ENCODE results near the gene MIPOL1. TPM values are rescaled to one million over a fixed set of nuclear protein-coding genes. Genes with fewer than 3 reads are reported as not detected.
"Not testable (repeated sequence)": the region's sequence is repeated elsewhere in the genome, so short reads cannot be mapped to it uniquely, and the experiment has no call there.

MIPOL1 gene
- total and polyA plus RNA-seq, 4 experiments from 2014 or later, result 0.25 to 0.98 (median 0.69) TPM

- H3K36me3 ChIP-seq (ENCODE audit: insufficient read depth, low read length), result no peaks in the 10 kb centered on the region
- Mint-ChIP-seq H3K27me3 (no peaks in the 10 kb centered on the region), H3K9me3 (peaks cover 5 to 40% (median 33%) of the 10 kb centered on the region in 8 donors), H3K4me3 (no peak overlapping the region), H3K36me3 (peaks cover 0 to 4% of the 10 kb centered on the region in 2 donors), H3K27ac (no peak overlapping the region), H3K4me1 (no peaks in the 10 kb centered on the region)
- no peaks in the 10 kb centered on the region for H3K4me1 ChIP-seq (ENCODE audit: insufficient read depth, low read length)
- no peaks in the 10 kb centered on the region for H3K9me3 ChIP-seq (ENCODE audit: control insufficient read depth in 1 of 2, low read length in 2 of 2)
- DNase-seq, result no peak
- no peaks in the 10 kb centered on the region for H3K27me3 ChIP-seq (ENCODE audit: insufficient read depth, low read length)
- no peak overlapping the region for H3K4me3 ChIP-seq (ENCODE audit: low read length in 2 of 2)
- ChIA-PET POLR2A (ENCODE audit: partially characterized antibody) (no interaction called here), CTCF (ENCODE audit: partially characterized antibody) (no interaction called here)
- intact Hi-C loops (cut with micrococcal nuclease), result no loop called here
- H3K27ac ChIP-seq (ENCODE audit: low read depth, low read length), result no peak overlapping the region
Observed at GRCh38 chr14:37363661-37364060, 165.9 kb downstream of the MIPOL1 start.

GRCh38 chr14:37369425-37369824, 171.7 kb downstream of the MIPOL1 start:
- Mint-ChIP-seq H3K4me1 (no peaks in the 10 kb centered on the region), H3K27ac (no peak overlapping the region), H3K27me3 (no peaks in the 10 kb centered on the region)

DNA sequence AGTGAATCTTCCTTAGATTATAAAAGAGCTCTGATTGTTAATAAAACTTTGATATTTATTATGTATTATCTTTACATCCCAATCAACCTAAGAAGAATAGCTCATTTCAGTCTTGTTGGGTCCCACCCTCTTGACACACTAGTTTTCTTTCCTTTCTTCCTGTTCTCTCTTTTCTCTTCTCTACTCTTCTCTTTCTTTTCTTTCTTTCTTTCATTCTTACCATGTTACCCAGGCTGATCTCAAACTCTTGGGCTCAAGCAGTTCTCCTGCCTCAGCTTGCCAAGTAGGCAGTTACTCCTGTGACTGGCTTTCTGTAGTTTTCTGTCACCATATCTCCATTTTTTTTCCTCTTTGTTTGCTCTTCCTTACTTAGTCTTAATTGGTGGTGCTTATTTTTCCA, 177.8 kb downstream of the MIPOL1 start:
- H3K9me3 Mint-ChIP-seq, result peaks cover 0 to 20% (median 10%) of the 10 kb centered on the region in 8 donors
- H3K27me3 Mint-ChIP-seq, result no peaks in the 10 kb centered on the region
- intact Hi-C loops (cut with micrococcal nuclease), result no loop called here
- Histone ChIP-seq H3K9me3 (ENCODE audit: control insufficient read depth in 1 of 2, low read length in 2 of 2) (peaks cover 0 to 5% of the 10 kb centered on the region in 2 donors), H3K36me3 (ENCODE audit: insufficient read depth, low read length) (no peaks in the 10 kb centered on the region), H3K27me3 (ENCODE audit: insufficient read depth, low read length) (no peaks in the 10 kb centered on the region), H3K4me1 (ENCODE audit: insufficient read depth, low read length) (no peaks in the 10 kb centered on the region), H3K27ac (ENCODE audit: low read depth, low read length) (no peak overlapping the region), H3K4me3 (ENCODE audit: low read length in 2 of 2) (no peak overlapping the region)
- H3K36me3 Mint-ChIP-seq, result no peaks in the 10 kb centered on the region
- H3K27ac Mint-ChIP-seq, result no peak overlapping the region
- POLR2A ChIA-PET (ENCODE audit: partially characterized antibody), result no interaction called here
- H3K4me1 Mint-ChIP-seq, result no peaks in the 10 kb centered on the region
- H3K4me3 Mint-ChIP-seq, result no peak overlapping the region
- CTCF ChIA-PET (ENCODE audit: partially characterized antibody), result no interaction called here
- no peak for DNase-seq

More at GRCh38 chr14:37369425-37369824, 171.7 kb downstream of the MIPOL1 start:
- no peaks in the 10 kb centered on the region for H3K4me1 ChIP-seq (ENCODE audit: insufficient read depth, low read length)
- no peak for DNase-seq
- no peak overlapping the region for H3K27ac ChIP-seq (ENCODE audit: low read depth, low read length)
- no peaks in the 10 kb centered on the region for H3K27me3 ChIP-seq (ENCODE audit: insufficient read depth, low read length)
- H3K4me3 Mint-ChIP-seq, result no peak overlapping the region
- no peak overlapping the region for H3K4me3 ChIP-seq (ENCODE audit: low read length in 2 of 2)
- H3K9me3 ChIP-seq (ENCODE audit: control insufficient read depth in 1 of 2, low read length in 2 of 2), result no peaks in the 10 kb centered on the region
- no peaks in the 10 kb centered on the region for H3K36me3 ChIP-seq (ENCODE audit: insufficient read depth, low read length)
- intact Hi-C loops (cut with micrococcal nuclease), result no loop called here
- ChIA-PET POLR2A (ENCODE audit: partially characterized antibody) (no interaction called here), CTCF (ENCODE audit: partially characterized antibody) (no interaction called here)
- peaks cover 2 to 23% (median 8%) of the 10 kb centered on the region in 8 donors for H3K9me3 Mint-ChIP-seq
- no peaks in the 10 kb centered on the region for H3K36me3 Mint-ChIP-seq

DNA sequence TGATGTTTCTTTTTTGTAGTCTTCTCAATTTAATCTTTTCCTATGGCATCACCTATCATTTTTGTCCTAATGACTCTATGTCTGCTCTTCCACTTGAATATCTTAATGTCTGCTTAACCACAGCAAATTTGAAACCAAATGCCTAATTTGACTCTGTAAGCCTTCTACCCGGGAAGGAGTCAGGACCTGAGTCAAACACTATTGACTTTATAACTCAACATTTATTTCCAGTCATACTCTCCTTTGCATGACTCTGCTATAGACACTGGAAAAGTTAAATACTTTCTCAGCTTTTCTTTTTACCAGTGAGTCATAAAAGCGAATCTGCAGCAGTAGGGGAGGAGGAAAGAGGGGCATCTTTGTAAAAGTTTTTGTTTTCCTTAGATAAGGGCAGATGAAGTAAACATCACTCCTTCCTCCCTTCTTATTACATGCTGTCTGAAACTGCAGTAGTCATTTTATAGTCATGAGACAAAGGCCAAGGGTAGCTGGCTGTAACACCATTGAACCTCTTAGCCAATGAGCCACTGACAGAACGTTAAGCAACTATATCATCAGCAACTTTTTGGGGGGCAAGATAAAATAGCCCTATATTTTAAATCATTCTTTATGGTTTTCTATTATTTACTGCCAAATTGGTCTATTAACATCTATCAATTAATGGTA, 179.3 kb downstream of the MIPOL1 start:
- no peak for DNase-seq
- Histone ChIP-seq H3K4me3 (ENCODE audit: low read length in 2 of 2) (no peak overlapping the region), H3K27ac (ENCODE audit: low read depth, low read length) (no peak overlapping the region), H3K9me3 (ENCODE audit: control insufficient read depth in 1 of 2, low read length in 2 of 2) (peaks cover 0 to 5% of the 10 kb centered on the region in 2 donors), H3K4me1 (ENCODE audit: insufficient read depth, low read length) (no peaks in the 10 kb centered on the region), H3K36me3 (ENCODE audit: insufficient read depth, low read length) (no peaks in the 10 kb centered on the region), H3K27me3 (ENCODE audit: insufficient read depth, low read length) (no peaks in the 10 kb centered on the region)
- H3K4me3 Mint-ChIP-seq, result no peak overlapping the region
- no peaks in the 10 kb centered on the region for H3K4me1 Mint-ChIP-seq
- H3K9me3 Mint-ChIP-seq, result peaks cover 0 to 20% (median 10%) of the 10 kb centered on the region in 8 donors
- H3K27me3 Mint-ChIP-seq, result no peaks in the 10 kb centered on the region
- no peak overlapping the region for H3K27ac Mint-ChIP-seq
- POLR2A ChIA-PET (ENCODE audit: partially characterized antibody), result no interaction called here
- intact Hi-C loops (cut with micrococcal nuclease), result no loop called here
- CTCF ChIA-PET (ENCODE audit: partially characterized antibody), result no interaction called here
- H3K36me3 Mint-ChIP-seq, result no peaks in the 10 kb centered on the region

DNA sequence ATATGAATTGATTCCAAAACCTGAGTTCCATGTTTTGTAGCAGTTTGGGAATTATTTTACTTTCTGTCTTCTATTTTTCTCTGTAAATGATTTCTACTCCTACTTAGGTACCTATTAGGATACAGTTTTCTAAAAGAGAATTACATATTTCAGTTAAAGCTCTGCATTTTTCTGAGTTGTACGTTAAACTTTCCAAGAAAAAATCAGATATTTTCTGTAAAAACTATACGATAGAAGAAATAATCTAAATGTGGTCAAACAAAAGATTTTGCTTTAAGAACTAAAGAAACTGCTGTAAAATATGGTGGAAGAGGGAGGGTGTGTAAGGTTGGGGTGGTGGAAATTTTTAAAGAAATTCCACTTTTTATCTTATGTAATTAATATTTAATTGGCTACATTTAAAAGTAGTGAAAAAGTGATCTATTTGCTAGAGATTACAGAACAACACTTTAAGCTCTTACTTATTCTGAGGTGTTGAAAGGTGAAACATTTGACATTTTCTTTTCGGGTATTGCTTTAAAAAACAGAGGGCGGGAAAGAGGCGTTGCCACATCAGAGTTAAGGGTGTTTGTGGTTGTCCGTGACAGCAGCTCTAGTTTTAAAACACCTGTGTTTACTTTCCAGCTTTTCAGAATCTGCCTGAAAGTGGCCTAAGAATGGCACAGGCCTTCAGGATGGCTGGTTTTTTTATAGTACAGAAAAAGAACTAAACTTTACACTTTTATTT, 187.3 kb downstream of the MIPOL1 start:
- Mint-ChIP-seq H3K4me1 (no peaks in the 10 kb centered on the region), H3K4me3 (no peak overlapping the region), H3K36me3 (no peaks in the 10 kb centered on the region), H3K27ac (no peak overlapping the region), H3K27me3 (no peaks in the 10 kb centered on the region), H3K9me3 (peaks cover 0 to 4% (median 2%) of the 10 kb centered on the region in 8 donors)
- no peak for DNase-seq
- Histone ChIP-seq H3K4me1 (ENCODE audit: insufficient read depth, low read length) (no peaks in the 10 kb centered on the region), H3K36me3 (ENCODE audit: insufficient read depth, low read length) (no peaks in the 10 kb centered on the region), H3K4me3 (ENCODE audit: low read length in 2 of 2) (no peak overlapping the region), H3K27ac (ENCODE audit: low read depth, low read length) (no peak overlapping the region), H3K27me3 (ENCODE audit: insufficient read depth, low read length) (no peaks in the 10 kb centered on the region), H3K9me3 (ENCODE audit: control insufficient read depth in 1 of 2, low read length in 2 of 2) (no peaks in the 10 kb centered on the region)
- POLR2A ChIA-PET (ENCODE audit: partially characterized antibody), result no interaction called here
- CTCF ChIA-PET (ENCODE audit: partially characterized antibody), result no interaction called here
- intact Hi-C loops (cut with micrococcal nuclease), result no loop called here

DNA sequence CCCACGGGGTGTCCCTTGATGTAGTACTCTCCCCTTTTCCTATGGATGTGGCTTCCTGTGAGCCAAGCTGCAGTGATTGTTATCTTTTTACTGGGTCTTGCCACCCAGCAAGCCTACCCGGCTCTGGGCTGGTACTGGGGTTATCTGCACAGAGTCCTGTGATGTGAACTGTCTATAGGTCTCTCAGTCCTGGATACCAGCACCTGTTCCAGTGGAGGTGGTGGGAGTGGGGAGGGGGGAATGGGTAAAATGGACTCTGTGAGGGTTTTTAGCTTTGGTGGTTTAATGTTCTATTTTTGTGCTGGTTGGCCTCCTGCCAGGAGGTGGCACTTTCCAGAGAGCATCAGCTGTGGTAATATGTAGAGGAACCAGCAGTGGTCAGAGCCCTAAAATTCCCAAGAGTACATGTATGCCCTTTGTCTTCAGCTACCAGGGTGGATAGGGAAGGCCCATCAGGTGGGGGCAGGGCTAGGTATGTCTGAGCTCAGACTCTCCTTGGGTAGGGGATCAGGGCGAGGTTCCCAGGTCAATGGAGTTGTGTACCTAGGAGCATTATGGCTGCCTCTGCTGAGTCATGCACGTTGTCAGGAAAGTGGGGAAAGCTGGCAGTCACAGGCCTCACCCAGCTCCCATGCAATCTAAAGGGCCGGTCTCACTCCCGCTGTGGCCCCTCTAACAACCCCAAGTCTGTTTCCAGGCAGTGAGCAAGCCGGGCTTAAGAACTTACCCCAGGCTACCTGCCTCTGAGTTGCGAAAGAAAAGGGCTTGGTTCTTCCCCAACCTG, 199.6 kb downstream of the MIPOL1 start:
- H3K4me3 Mint-ChIP-seq; POLR2A ChIA-PET (ENCODE audit: partially characterized antibody); H3K4me3 ChIP-seq (ENCODE audit: low read length in 2 of 2); H3K36me3 ChIP-seq (ENCODE audit: insufficient read depth, low read length); CTCF ChIA-PET (ENCODE audit: partially characterized antibody); DNase-seq; H3K36me3 Mint-ChIP-seq; H3K27ac Mint-ChIP-seq; H3K27ac ChIP-seq (ENCODE audit: low read depth, low read length); H3K27me3 ChIP-seq (ENCODE audit: insufficient read depth, low read length); H3K4me1 Mint-ChIP-seq; H3K4me1 ChIP-seq (ENCODE audit: insufficient read depth, low read length); H3K9me3 ChIP-seq (ENCODE audit: control insufficient read depth in 1 of 2, low read length in 2 of 2); intact Hi-C loops (cut with micrococcal nuclease); H3K27me3 Mint-ChIP-seq: not testable (repeated sequence)
- peaks cover 0 to 43% (median 20%) of the 10 kb centered on the region in 8 donors for H3K9me3 Mint-ChIP-seq

- no peaks in the 10 kb centered on the region for H3K4me1 ChIP-seq (ENCODE audit: insufficient read depth, low read length)
- intact Hi-C loops (cut with micrococcal nuclease), result no loop called here
- Mint-ChIP-seq H3K9me3 (peaks cover 0 to 47% (median 20%) of the 10 kb centered on the region in 8 donors), H3K27me3 (no peaks in the 10 kb centered on the region), H3K27ac (no peak overlapping the region), H3K4me1 (no peaks in the 10 kb centered on the region), H3K36me3 (no peaks in the 10 kb centered on the region), H3K4me3 (no peak overlapping the region)
- no peaks in the 10 kb centered on the region for H3K9me3 ChIP-seq (ENCODE audit: control insufficient read depth in 1 of 2, low read length in 2 of 2)
- H3K27ac ChIP-seq (ENCODE audit: low read depth, low read length), result no peak overlapping the region
- DNase-seq, result no peak
- POLR2A ChIA-PET (ENCODE audit: partially characterized antibody), result no interaction called here
- no peak overlapping the region for H3K4me3 ChIP-seq (ENCODE audit: low read length in 2 of 2)
- CTCF ChIA-PET (ENCODE audit: partially characterized antibody), result no interaction called here
- no peaks in the 10 kb centered on the region for H3K36me3 ChIP-seq (ENCODE audit: insufficient read depth, low read length)
- no peaks in the 10 kb centered on the region for H3K27me3 ChIP-seq (ENCODE audit: insufficient read depth, low read length)
Observed at GRCh38 chr14:37397941-37398215, 200.1 kb downstream of the MIPOL1 start.

All from CD4-positive, alpha-beta memory T cell (primary cell).